ENCODE data around the gene ASCC2. TPM values are rescaled to one million over a fixed set of nuclear protein-coding genes. Genes with fewer than 3 reads are reported as not detected.

The ASCC2 gene
- total and polyA plus RNA-seq, 10 donors = 34.1 to 89.0 (median 62.9) TPM

- WGBS, 5 donors = 70 to 82% (median 82%) methylated on average over 3 of the region's 3 CpGs
- TF ChIP-seq POLR2AphosphoS5 (IDR thresholded peaks at IDR 0.05) (no peak), POLR2A (IDR thresholded peaks at IDR 0.05) (no peak)
- TF ChIP-seq, protein P1, sequence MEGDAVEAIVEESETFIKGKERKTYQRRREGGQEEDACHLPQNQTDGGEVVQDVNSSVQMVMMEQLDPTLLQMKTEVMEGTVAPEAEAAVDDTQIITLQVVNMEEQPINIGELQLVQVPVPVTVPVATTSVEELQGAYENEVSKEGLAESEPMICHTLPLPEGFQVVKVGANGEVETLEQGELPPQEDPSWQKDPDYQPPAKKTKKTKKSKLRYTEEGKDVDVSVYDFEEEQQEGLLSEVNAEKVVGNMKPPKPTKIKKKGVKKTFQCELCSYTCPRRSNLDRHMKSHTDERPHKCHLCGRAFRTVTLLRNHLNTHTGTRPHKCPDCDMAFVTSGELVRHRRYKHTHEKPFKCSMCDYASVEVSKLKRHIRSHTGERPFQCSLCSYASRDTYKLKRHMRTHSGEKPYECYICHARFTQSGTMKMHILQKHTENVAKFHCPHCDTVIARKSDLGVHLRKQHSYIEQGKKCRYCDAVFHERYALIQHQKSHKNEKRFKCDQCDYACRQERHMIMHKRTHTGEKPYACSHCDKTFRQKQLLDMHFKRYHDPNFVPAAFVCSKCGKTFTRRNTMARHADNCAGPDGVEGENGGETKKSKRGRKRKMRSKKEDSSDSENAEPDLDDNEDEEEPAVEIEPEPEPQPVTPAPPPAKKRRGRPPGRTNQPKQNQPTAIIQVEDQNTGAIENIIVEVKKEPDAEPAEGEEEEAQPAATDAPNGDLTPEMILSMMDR (IDR thresholded peaks at IDR 0.05 in 8 of 11, conservative IDR thresholded peaks at IDR 0.05 in 3 of 11) = no peak
- H3K27ac ChIP-seq = peak overlapping the region in 1 of 8 donors; percentile 75
Observed at GRCh38 chr22:29856496-29856895, 18.4 kb upstream of the ASCC2 start.

DNA sequence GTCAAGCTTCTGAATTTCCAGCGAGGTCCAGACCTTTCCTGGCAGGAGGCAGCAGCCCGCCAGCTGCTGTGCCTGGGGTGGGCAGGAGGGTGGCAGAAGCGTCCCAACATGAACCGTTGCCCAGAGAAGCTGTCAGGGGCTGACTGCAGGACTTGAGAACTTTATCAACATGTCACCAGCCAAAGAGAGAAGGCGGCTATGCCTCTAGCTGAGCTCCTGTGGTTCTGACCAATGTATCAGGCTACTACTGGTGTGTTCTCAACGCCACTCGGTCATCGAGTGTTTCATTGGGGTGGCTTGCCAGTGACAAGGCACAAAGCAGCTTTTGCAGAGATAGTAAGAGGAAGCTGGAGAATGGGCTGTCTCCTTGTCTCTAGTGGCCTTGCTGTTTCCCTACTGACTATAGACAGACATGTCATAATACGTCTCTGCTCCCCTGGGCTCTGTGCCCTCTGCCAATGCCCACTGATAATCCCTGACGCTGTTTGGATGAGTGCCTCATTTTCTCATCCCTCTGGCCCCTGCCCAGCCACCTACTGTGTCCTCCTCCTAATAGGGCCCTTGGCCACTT, 17.6 kb upstream of the ASCC2 start:
- Histone ChIP-seq H3K27ac (peak overlapping the region in 5 of 8 donors; percentile 2 to 75 (median 55)), H3K9me3 (no peaks in the 10 kb centered on the region), H3K36me3 (no peaks in the 10 kb centered on the region), H3K27me3 (replicated peaks in 1 of 7) (no peaks in the 10 kb centered on the region), H3K4me3 (no peak overlapping the region), H3K4me1 (peaks cover 0 to 25% (median 0%) of the 10 kb centered on the region in 6 donors)
- intact Hi-C loops (cut with DNase I; ENCODE audit: low total_unique reads) = no loop called here
- WGBS, 5 donors = 50 to 66% (median 55%) methylated on average over 10 of the region's 10 CpGs
- no peak for DNase-seq
- TF ChIP-seq POLR2A (IDR thresholded peaks at IDR 0.05) = no peak
- no peak for TF ChIP-seq POLR2AphosphoS5 (IDR thresholded peaks at IDR 0.05)
- TF ChIP-seq, protein P1 (IDR thresholded peaks at IDR 0.05 in 8 of 11, conservative IDR thresholded peaks at IDR 0.05 in 3 of 11) = no peak

More at GRCh38 chr22:29856496-29856895, 18.4 kb upstream of the ASCC2 start:
- Histone ChIP-seq H3K36me3 (no peaks in the 10 kb centered on the region), H3K4me1 (peaks cover 0 to 32% (median 0%) of the 10 kb centered on the region in 6 donors), H3K4me3 (no peak overlapping the region), H3K9me3 (no peaks in the 10 kb centered on the region), H3K27me3 (replicated peaks in 1 of 7) (no peaks in the 10 kb centered on the region)
- DNase-seq = no peak
- intact Hi-C loops (cut with DNase I; ENCODE audit: low total_unique reads) = no loop called here

DNA sequence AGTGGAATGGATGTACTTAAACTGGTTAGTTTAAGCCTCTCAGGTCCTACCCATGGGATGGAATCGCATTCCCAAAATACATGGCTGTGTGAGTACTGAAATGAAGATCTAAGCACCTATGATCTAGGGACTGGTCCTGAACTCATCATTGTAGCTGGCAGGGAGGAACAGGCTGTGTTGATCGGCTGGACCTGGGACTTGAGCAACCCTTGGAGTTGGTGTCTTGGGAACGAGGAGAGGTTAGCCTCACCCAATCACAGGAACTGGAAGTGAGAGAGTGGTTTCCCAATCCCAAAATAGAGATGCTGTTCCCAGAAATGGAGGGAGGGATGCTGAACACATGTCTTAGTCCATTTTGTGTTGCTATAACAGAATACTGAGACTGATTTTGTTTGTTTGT, 16.4 kb upstream of the ASCC2 start:
- intact Hi-C loops (cut with DNase I; ENCODE audit: low total_unique reads) = no loop called here
- H3K27ac ChIP-seq = no peak overlapping the region
- no peak for DNase-seq
- WGBS, 5 donors = 60 to 82% (median 72%) methylated on average over 3 of the region's 3 CpGs
- no peak overlapping the region for H3K4me3 ChIP-seq
- TF ChIP-seq POLR2AphosphoS5 (IDR thresholded peaks at IDR 0.05) = no peak
- TF ChIP-seq, protein P1 (IDR thresholded peaks at IDR 0.05 in 8 of 11, conservative IDR thresholded peaks at IDR 0.05 in 3 of 11) = no peak
- H3K36me3 ChIP-seq = no peaks in the 10 kb centered on the region
- H3K4me1 ChIP-seq = peaks cover 0 to 13% (median 0%) of the 10 kb centered on the region in 6 donors
- H3K27me3 ChIP-seq (replicated peaks in 1 of 7) = no peaks in the 10 kb centered on the region
- no peaks in the 10 kb centered on the region for H3K9me3 ChIP-seq

DNA sequence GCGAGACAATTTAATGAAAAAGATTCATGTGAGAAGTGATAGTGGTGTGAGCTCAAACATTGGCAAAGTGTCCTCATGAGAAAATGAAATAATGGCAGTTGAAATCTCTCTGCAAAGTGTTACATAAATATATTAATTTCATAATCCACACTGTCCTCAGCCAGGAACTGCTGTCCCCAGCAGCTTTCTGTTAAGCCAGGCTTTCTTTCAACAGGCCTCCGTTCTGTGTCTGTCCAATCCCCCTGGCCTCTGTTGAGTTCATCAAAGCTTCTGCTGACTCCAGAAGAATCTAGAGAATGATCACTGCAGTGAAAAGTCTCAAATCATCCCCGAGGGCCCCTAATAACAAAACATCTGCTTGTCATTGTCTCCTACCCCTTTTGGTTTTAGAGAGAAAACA, 10.0 kb upstream of the ASCC2 start:
- no peak for DNase-seq
- Histone ChIP-seq H3K4me3 (no peak overlapping the region), H3K9me3 (peaks cover 0 to 11% (median 2%) of the 10 kb centered on the region in 8 donors), H3K4me1 (peaks cover 0 to 3% (median 0%) of the 10 kb centered on the region in 6 donors), H3K36me3 (no peaks in the 10 kb centered on the region), H3K27ac (peak overlapping the region in 3 of 8 donors; percentile 40 to 61 (median 45)), H3K27me3 (replicated peaks in 1 of 7) (no peaks in the 10 kb centered on the region)
- 37 to 72% (median 52%) methylated on average over 3 of the region's 3 CpGs for WGBS, 5 donors
- intact Hi-C loops (cut with DNase I; ENCODE audit: low total_unique reads) = no loop called here
- no peak for TF ChIP-seq POLR2A (IDR thresholded peaks at IDR 0.05)
- TF ChIP-seq POLR2AphosphoS5 (IDR thresholded peaks at IDR 0.05) = no peak
- TF ChIP-seq, protein P1 (IDR thresholded peaks at IDR 0.05 in 8 of 11, conservative IDR thresholded peaks at IDR 0.05 in 3 of 11) = no peak

Data from spleen (tissue), 11 donors.